Measurements from ENCODE around the gene ITK. TPM values are rescaled to one million over a fixed set of nuclear protein-coding genes. Genes with fewer than 3 reads are reported as not detected.
"Not testable (repeated sequence)": the region's sequence is repeated elsewhere in the genome, so short reads cannot be mapped to it uniquely, and the experiment has no call there.

ITK gene
- total RNA-seq, 4 donors from 2014 or later = 0.12 to 2.2 (median 0.35) TPM

- TF ChIP-seq, protein P1, sequence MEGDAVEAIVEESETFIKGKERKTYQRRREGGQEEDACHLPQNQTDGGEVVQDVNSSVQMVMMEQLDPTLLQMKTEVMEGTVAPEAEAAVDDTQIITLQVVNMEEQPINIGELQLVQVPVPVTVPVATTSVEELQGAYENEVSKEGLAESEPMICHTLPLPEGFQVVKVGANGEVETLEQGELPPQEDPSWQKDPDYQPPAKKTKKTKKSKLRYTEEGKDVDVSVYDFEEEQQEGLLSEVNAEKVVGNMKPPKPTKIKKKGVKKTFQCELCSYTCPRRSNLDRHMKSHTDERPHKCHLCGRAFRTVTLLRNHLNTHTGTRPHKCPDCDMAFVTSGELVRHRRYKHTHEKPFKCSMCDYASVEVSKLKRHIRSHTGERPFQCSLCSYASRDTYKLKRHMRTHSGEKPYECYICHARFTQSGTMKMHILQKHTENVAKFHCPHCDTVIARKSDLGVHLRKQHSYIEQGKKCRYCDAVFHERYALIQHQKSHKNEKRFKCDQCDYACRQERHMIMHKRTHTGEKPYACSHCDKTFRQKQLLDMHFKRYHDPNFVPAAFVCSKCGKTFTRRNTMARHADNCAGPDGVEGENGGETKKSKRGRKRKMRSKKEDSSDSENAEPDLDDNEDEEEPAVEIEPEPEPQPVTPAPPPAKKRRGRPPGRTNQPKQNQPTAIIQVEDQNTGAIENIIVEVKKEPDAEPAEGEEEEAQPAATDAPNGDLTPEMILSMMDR (IDR thresholded peaks at IDR 0.05 in 4 of 5, conservative IDR thresholded peaks at IDR 0.05 in 1 of 5) = no peak
- TF ChIP-seq POLR2A (IDR thresholded peaks at IDR 0.05) = no peak
- ATAC-seq (no peak), DNase-seq (no peak)
- H3K4me3 ChIP-seq = no peak overlapping the region
- no peaks in the 10 kb centered on the region for H3K4me1 ChIP-seq
- intact Hi-C loops (cut with DNase I; ENCODE audit: low total_unique reads) = no loop called here
- H3K36me3 ChIP-seq = no peaks in the 10 kb centered on the region
- H3K27ac ChIP-seq = no peak overlapping the region
- in situ Hi-C loops (cut with MboI; ENCODE audit: low sequenced_read_pairs in 4 of 4) = no loop called here
- H3K9me3 ChIP-seq = no peaks in the 10 kb centered on the region
- H3K27me3 ChIP-seq = no peaks in the 10 kb centered on the region
These were observed 21.2 kb downstream of the ITK start for GRCh38 chr5:157201857-157202256.

DNA sequence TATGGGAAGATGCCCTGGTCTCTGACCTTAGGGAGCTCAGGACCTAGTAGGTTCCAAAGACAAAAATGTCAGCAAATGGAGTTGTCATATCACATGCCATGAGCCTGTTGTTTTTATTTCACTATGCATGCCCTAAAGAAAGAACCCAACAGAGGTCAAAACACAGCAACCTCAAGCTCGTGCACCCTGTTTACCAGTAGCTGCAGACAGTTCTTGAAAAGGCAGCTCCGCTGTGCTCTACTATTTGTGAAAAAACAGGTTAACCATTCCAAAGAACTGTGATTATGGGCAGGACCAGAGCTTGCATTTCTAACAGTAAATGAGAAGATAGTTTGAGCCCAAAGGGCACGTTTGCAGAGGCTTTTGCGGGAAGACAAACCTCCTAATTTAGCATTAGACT is 22.8 kb downstream of the ITK start:
- H3K27me3 ChIP-seq = no peaks in the 10 kb centered on the region
- no peaks in the 10 kb centered on the region for H3K9me3 ChIP-seq
- no peak overlapping the region for H3K27ac ChIP-seq
- no peak overlapping the region for H3K4me3 ChIP-seq
- H3K4me1 ChIP-seq = no peaks in the 10 kb centered on the region
- DNase-seq = no peak
- intact Hi-C loops (cut with DNase I; ENCODE audit: low total_unique reads) (no loop called here), in situ Hi-C loops (cut with MboI; ENCODE audit: low sequenced_read_pairs in 4 of 4) (no loop called here)
- ATAC-seq = no peak
- TF ChIP-seq, protein P1 (IDR thresholded peaks at IDR 0.05 in 4 of 5, conservative IDR thresholded peaks at IDR 0.05 in 1 of 5) = no peak
- no peak for TF ChIP-seq POLR2A (IDR thresholded peaks at IDR 0.05)
- H3K36me3 ChIP-seq = no peaks in the 10 kb centered on the region

GRCh38 chr5:157204765-157205164 is 24.1 kb downstream of the ITK start:
- ATAC-seq (no peak), DNase-seq (no peak)
- no peak overlapping the region for H3K4me3 ChIP-seq
- in situ Hi-C loops (cut with MboI; ENCODE audit: low sequenced_read_pairs in 4 of 4) = no loop called here
- H3K27me3 ChIP-seq = no peaks in the 10 kb centered on the region
- H3K4me1 ChIP-seq = no peaks in the 10 kb centered on the region
- intact Hi-C loops (cut with DNase I; ENCODE audit: low total_unique reads) = no loop called here
- no peak overlapping the region for H3K27ac ChIP-seq
- no peak for TF ChIP-seq POLR2A (IDR thresholded peaks at IDR 0.05)
- TF ChIP-seq, protein P1 (IDR thresholded peaks at IDR 0.05 in 4 of 5, conservative IDR thresholded peaks at IDR 0.05 in 1 of 5) = no peak
- H3K36me3 ChIP-seq = no peaks in the 10 kb centered on the region
- no peaks in the 10 kb centered on the region for H3K9me3 ChIP-seq

- TF ChIP-seq POLR2A (IDR thresholded peaks at IDR 0.05) = no peak
- TF ChIP-seq, protein P1 (IDR thresholded peaks at IDR 0.05 in 4 of 5, conservative IDR thresholded peaks at IDR 0.05 in 1 of 5) = no peak
- H3K4me3 ChIP-seq = no peak overlapping the region
- intact Hi-C loops (cut with DNase I; ENCODE audit: low total_unique reads) (no loop called here), in situ Hi-C loops (cut with MboI; ENCODE audit: low sequenced_read_pairs in 4 of 4) (no loop called here)
- H3K36me3 ChIP-seq = no peaks in the 10 kb centered on the region
- no peaks in the 10 kb centered on the region for H3K9me3 ChIP-seq
- no peak for DNase-seq
- no peaks in the 10 kb centered on the region for H3K27me3 ChIP-seq
- H3K27ac ChIP-seq = no peak overlapping the region
- H3K4me1 ChIP-seq = no peaks in the 10 kb centered on the region
- ATAC-seq = no peak
These were observed 25.1 kb downstream of the ITK start for GRCh38 chr5:157205708-157206107.

DNA sequence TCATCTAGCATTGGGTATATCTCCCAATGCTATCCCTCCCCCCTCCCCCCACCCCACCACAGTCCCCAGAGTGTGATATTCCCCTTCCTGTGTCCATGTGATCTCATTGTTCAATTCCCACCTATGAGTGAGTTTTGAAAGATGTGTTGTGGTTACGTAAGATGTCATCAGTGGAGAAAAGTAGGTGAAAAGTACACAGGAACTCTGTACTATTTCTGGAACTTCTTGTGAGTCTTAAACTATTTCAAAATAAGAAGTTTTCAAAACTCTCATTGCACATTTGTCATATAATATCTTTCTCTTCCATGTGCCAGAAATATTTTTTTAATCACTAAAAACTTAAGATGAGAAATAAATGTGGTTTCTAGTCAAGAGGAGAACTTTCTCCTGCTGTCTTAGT is 30.0 kb downstream of the ITK start:
- H3K27ac ChIP-seq; intact Hi-C loops (cut with DNase I; ENCODE audit: low total_unique reads); DNase-seq; H3K4me3 ChIP-seq; H3K36me3 ChIP-seq; in situ Hi-C loops (cut with MboI; ENCODE audit: low sequenced_read_pairs in 4 of 4); H3K4me1 ChIP-seq; ATAC-seq; H3K27me3 ChIP-seq; H3K9me3 ChIP-seq: not testable (repeated sequence)
